ENCODE data around the gene CUX1. TPM values are rescaled to one million over a fixed set of nuclear protein-coding genes. Genes with fewer than 3 reads are reported as not detected.
"Not testable (repeated sequence)": the region's sequence is repeated elsewhere in the genome, so short reads cannot be mapped to it uniquely, and the experiment has no call there.

The CUX1 gene
- total RNA-seq, 1 donor from 2014 or later = 156 TPM

- ATAC-seq (no peak), DNase-seq (ENCODE audit: low spot score) (no peak)
- intact Hi-C loops (cut with DNase I) = no loop called here
These were observed 43.1 kb downstream of the CUX1 start for GRCh38 chr7:101860316-101861217.

DNA sequence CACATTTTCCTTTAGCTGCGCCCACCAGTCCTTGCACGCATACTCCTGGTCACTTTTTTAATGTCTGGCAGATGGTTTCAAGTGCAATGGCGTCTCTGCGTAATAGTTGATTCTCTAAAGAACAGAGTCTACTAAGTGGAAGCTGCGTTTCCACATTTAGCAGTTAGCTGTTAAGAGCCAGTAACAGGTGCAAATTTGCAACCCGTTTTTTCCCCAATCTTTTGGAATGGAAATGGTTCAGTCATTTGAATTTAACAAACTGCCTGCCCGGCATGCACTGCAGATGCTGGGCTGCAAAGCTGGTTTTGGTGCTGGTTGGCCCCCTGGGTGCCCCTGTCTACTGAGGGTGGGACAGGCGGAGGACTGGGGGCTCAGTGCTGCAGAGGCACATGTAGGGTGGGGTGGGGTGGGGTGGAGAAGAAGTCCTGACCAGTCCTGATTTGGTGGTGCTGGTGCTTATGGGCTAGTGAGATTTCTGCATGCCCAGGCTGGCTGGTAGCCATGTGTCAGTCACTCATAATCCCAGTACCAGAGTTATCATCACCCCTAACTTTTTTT, 43.9 kb downstream of the CUX1 start:
- intact Hi-C loops (cut with DNase I) = no loop called here
- no peak for DNase-seq (ENCODE audit: low spot score)
- ATAC-seq = no peak

- DNase-seq (ENCODE audit: low spot score) = no peak
- intact Hi-C loops (cut with DNase I) = no loop called here
- ATAC-seq = no peak
These were observed 45.1 kb downstream of the CUX1 start for GRCh38 chr7:101862280-101863220.

GRCh38 chr7:101863598-101863997, 46.2 kb downstream of the CUX1 start:
- intact Hi-C loops (cut with DNase I) = no loop called here
- DNase-seq (ENCODE audit: low spot score) (no peak), ATAC-seq (no peak)

DNA sequence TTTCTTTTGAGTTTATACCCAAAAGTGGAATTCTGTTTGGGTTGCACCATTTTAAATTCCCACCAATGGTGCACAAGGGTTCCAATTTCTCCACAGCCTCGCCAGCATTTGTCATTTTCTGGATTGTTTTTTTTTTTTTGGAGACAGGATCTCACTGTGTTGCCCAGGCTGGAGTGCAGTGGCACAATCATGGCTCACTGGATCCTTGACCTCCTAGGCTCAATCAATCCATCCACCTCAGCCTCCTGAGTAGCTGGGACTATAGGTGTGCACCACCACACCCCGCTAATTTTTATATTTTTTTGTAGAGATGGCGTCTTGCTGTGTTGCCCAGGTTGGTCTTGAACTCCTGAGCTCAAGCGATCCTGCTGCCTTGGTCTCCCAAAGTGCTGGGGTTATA, 46.6 kb downstream of the CUX1 start:
- no peak for DNase-seq (ENCODE audit: low spot score)
- ATAC-seq = no peak
- intact Hi-C loops (cut with DNase I) = no loop called here

DNA sequence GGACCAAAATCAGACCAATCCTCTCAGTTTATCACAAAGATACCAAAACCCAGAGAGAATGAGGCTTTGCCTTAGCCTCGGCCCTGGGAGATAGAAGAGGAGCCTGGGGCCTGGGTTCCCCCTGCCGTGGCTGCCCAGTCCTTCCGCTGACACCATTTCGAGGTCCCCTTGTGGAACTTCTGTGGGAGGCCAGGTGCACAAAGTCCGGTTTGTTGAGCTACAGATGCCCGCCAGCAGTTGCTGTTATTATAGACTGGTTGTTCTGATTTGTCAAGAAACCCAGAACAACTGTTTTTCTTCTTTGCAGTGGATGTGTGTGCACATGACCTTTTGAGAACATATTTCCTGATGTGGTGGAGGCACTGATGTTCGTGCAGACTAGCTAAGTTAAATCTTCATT, 47.6 kb downstream of the CUX1 start:
- ATAC-seq (no peak), DNase-seq (ENCODE audit: low spot score) (no peak)
- intact Hi-C loops (cut with DNase I) = no loop called here

- no peak for ATAC-seq
- intact Hi-C loops (cut with DNase I) = no loop called here
- DNase-seq (ENCODE audit: low spot score) = no peak
These were observed 48.0 kb downstream of the CUX1 start for GRCh38 chr7:101865455-101865854.

GRCh38 chr7:101866328-101866727, 48.9 kb downstream of the CUX1 start:
- intact Hi-C loops (cut with DNase I) = no loop called here
- no peak for DNase-seq (ENCODE audit: low spot score)
- ATAC-seq = no peak

- no peak for DNase-seq (ENCODE audit: low spot score)
- ATAC-seq = no peak
- intact Hi-C loops (cut with DNase I) = no loop called here
These were observed 49.8 kb downstream of the CUX1 start for GRCh38 chr7:101867265-101867664.

DNA sequence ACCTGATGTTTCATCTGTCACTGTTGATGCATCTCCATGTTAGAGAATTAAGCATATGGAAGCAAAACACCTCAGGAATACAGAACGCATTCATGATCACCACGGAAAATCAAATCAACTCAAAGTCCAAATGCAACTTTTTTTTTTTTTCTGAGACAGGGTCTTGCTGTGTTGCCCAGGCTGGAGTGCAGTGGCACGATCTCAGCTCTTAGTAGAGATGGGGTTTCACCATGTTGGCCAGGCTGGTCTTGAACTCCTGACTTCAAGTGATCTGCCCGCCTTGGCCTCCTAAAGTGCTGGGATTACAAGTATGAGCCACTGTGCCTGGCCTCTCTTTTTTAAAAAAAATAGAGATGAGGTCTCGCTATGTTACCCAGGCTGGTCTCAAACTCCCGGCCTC, 50.3 kb downstream of the CUX1 start:
- not testable (repeated sequence) for ATAC-seq

GRCh38 chr7:101868191-101868950, 50.9 kb downstream of the CUX1 start:
- intact Hi-C loops (cut with DNase I) = no loop called here
- ATAC-seq (no peak), DNase-seq (ENCODE audit: low spot score) (no peak)

More for the DNA sequence above, 50.3 kb downstream of the CUX1 start:
- DNase-seq (ENCODE audit: low spot score); intact Hi-C loops (cut with DNase I): not testable (repeated sequence)

- ATAC-seq = no peak
These were observed 51.8 kb downstream of the CUX1 start for GRCh38 chr7:101869026-101869900.

DNA sequence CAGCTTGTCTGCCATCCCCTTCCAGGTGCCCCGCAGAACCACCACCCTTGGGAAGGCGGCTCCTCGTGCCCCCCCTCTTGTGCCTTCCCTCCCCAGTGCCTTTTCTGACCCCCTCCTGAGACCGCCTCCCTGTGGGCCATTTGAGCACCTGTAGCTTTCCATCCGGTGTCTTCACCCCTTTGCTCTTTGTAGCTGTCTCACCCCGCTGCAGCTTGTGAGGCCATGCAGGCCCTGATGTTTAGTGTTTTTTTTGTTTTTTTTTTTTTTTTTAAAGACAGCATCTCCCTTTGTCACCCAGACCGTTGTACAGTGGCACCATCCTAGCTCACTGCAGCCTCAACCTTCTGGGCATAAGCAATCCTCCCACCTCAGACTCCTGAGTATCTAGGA, 52.5 kb downstream of the CUX1 start:
- ATAC-seq = no peak
- intact Hi-C loops (cut with DNase I) = no loop called here
- no peak for DNase-seq (ENCODE audit: low spot score)

More at GRCh38 chr7:101869026-101869900, 51.8 kb downstream of the CUX1 start:
- no peak for DNase-seq (ENCODE audit: low spot score)
- intact Hi-C loops (cut with DNase I) = no loop called here

GRCh38 chr7:101870361-101871062, 53.1 kb downstream of the CUX1 start:
- ATAC-seq (no peak), DNase-seq (ENCODE audit: low spot score) (no peak)
- intact Hi-C loops (cut with DNase I) = no loop called here

- ATAC-seq = no peak
- DNase-seq (ENCODE audit: low spot score) = no peak
- intact Hi-C loops (cut with DNase I) = no loop called here
These were observed 53.9 kb downstream of the CUX1 start for GRCh38 chr7:101871351-101871750.

DNA sequence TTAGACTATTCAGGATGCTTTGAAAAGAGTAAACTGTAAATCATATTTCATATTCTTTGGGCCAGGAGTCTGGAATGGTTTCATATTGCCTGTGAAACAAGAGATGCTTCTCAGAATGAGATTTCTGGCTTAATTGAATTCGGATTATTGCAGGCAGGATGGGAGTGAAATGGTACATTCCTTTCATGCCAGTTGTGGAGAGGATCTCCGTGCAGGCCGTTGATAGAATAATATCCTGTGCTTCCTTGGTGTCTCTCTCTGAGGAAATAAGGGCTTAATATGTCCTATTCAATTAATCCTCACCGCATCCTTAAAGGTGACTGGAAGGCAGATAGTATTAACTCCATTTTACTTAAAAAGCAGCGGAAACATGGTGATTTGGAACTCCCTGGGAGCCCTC, 56.6 kb downstream of the CUX1 start:
- DNase-seq (ENCODE audit: low spot score) = no peak
- ATAC-seq = no peak
- intact Hi-C loops (cut with DNase I) = no loop called here

DNA sequence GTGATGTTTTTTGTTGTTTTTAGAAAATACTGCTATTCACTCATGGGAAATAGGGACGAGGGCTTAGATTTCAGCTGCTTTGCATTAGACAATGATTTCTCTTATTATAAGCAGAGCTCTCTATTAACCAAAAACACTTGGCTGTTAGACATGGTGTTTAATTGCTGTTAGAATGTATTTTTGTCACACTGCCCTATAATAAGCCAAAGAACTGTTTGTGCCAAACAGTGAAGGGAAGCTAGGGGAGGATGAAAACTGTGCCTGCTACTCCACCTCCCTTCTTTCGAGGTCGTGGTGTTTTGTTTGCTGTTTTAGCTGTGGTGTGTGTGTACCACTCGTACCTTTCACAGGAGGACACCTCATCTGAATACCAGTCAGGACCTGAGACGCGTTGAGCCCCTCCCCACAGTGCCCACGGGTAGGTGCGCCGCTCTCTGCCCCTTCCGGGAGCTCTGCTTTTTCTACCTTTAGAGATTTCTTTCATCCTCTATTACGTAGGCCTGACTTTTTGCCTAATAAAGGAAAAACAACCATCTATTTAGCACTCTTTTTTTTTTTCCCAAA, 57.9 kb downstream of the CUX1 start:
- DNase-seq (ENCODE audit: low spot score) = no peak
- no peak for ATAC-seq
- intact Hi-C loops (cut with DNase I) = no loop called here

All from sciatic nerve (tissue), 2 donors.